Mucosa of descending colon (tissue), 3 donors: ENCODE results near the gene LRRC49. TPM values are rescaled to one million over a fixed set of nuclear protein-coding genes. Genes with fewer than 3 reads are reported as not detected.
"Not testable (repeated sequence)": the region's sequence is repeated elsewhere in the genome, so short reads cannot be mapped to it uniquely, and the experiment has no call there.

Experiments used
- ATAC-seq: fragments of 200-7000 bp; cut with Tn5 transposase; one replicate; pipeline ENCODE4 v1.9.1; 2020; ENCODE audit warnings: mild to moderate bottlenecking, moderate library complexity
- DNase-seq, 3 donors: peaks; one replicate each; pipeline ENCODE4 v3.0.0-alpha.2; 2020
- H3K36me3 ChIP-seq: fragments of 200-600 bp; one replicate; pipeline ENCODE4 v1.8.0; 2021; ENCODE audit warnings: low read depth, mild to moderate bottlenecking
- H3K4me1 ChIP-seq: fragments of 200-600 bp; one replicate; pipeline ENCODE4 v1.8.0; 2021; ENCODE audit warnings: low read depth, mild to moderate bottlenecking
- H3K4me3 ChIP-seq: fragments of 200-600 bp; one replicate; pipeline ENCODE4 v1.8.0; 2021; ENCODE audit warnings: mild to moderate bottlenecking
- H3K9me3 ChIP-seq: fragments of 200-600 bp; one replicate; pipeline ENCODE4 v1.8.0; 2021; ENCODE audit warnings: mild to moderate bottlenecking
- intact Hi-C, 2 donors: fragments of 100-400 bp; cut with DNase I in 1 of 2; cut with micrococcal nuclease in 1 of 2; formaldehyde crosslinking; loops; one replicate each; pipeline versions ENCODE4 v1.11.0 to v1.11.1; 2022; cut with DNase I, micrococcal nuclease
- total RNA-seq, 3 donors: library from RNA; stranded (reverse); fragmentation: NEBNext Ultra II Directional in 2 of 3; extraction: Animal tissue kit (Norgen Biotek cat#: 25700) in 2 of 3; gene quantifications; one replicate each; pipeline versions ENCODE4 v1.2.1 to v1.2.4, GENCODE V29; 2021 to 2023
- TF ChIP-seq, protein P1 (sequence below): fragments of 200-600 bp; IDR thresholded peaks from one replicate; pipeline ENCODE4 v1.8.0; 2022; ENCODE audit warnings: antibody characterized with exemption, mild to moderate bottlenecking
- donor health status: DM: no; HTN: no; CAD: no; lungs with moderate emphysema.
- donor health status: DM: no; HTN: no; CAD: no.
- donor health status: DM: no; HTN: yes; CAD: no.

Gene LRRC49
- total RNA-seq, 3 donors from 2014 or later = 2.7 to 5.7 (median 4.7) TPM

DNA sequence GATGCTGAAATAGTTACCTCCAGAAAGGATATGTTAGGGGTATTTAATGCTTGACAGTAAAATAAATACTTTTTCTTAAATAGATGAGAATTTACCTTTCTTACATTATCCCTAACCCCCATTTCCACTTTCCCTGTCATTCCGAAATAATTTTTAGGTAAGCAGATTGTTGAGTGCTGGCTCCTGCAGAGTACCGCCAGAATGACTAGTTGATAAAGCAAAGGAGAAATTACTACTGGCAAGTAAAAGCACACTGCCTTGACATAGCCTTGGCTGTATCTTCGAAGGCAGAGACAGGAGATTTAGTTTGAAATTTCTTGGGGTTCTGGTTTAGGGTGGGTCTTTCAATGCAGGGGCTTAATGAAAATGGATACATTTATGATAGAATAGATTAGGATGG lies 40.8 kb downstream of the LRRC49 start:
- no peak for DNase-seq
- Histone ChIP-seq H3K9me3 (no peaks in the 10 kb centered on the region), H3K4me1 (no peaks in the 10 kb centered on the region), H3K36me3 (no peaks in the 10 kb centered on the region), H3K4me3 (no peak overlapping the region)
- intact Hi-C loops = no loop called here
- ATAC-seq = no peak
- TF ChIP-seq, protein P1, sequence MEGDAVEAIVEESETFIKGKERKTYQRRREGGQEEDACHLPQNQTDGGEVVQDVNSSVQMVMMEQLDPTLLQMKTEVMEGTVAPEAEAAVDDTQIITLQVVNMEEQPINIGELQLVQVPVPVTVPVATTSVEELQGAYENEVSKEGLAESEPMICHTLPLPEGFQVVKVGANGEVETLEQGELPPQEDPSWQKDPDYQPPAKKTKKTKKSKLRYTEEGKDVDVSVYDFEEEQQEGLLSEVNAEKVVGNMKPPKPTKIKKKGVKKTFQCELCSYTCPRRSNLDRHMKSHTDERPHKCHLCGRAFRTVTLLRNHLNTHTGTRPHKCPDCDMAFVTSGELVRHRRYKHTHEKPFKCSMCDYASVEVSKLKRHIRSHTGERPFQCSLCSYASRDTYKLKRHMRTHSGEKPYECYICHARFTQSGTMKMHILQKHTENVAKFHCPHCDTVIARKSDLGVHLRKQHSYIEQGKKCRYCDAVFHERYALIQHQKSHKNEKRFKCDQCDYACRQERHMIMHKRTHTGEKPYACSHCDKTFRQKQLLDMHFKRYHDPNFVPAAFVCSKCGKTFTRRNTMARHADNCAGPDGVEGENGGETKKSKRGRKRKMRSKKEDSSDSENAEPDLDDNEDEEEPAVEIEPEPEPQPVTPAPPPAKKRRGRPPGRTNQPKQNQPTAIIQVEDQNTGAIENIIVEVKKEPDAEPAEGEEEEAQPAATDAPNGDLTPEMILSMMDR = no peak

DNA sequence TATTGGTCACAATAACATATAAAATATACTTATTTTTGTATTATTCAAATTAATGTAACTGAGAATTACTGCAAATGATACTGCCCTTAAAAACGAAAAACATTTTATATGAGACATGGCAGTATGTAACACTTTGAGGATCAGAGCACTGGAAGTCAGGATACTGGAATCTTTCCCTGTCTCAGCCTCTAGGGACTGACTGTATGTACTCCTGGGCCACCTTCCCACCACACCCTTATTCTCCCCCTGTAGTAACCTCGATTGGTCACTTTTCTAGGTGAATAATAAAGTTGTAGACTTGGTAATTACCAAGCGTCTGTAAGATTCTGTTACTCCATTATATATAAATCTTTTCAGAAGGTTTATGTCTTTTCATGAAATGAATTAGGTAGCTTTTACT lies 43.0 kb downstream of the LRRC49 start:
- H3K4me1 ChIP-seq = no peaks in the 10 kb centered on the region
- H3K4me3 ChIP-seq = no peak overlapping the region
- no peaks in the 10 kb centered on the region for H3K9me3 ChIP-seq
- ATAC-seq (no peak), DNase-seq (no peak)
- TF ChIP-seq, protein P1 = no peak
- intact Hi-C loops = no loop called here
- no peaks in the 10 kb centered on the region for H3K36me3 ChIP-seq

DNA sequence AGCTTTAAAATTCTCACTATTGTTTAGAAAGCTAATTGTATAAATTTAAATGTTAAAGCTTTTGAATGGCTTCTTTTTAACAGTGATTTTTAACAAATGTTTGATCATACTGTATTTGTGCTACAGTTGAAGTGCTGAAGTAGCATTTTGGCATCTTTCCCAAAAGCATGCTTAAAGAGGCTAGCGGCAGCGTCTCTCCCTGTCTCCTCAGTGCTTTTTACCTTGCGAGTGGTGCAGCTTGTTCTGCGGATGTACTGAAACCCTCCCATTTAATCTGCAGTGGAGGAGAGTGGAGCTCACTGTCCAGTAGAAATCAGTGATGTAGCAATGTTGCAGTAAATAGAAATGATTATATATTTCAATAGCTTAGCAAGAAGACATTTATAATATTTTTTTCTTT lies 43.7 kb downstream of the LRRC49 start:
- TF ChIP-seq, protein P1 = no peak
- Histone ChIP-seq H3K4me3 (no peak overlapping the region), H3K4me1 (no peaks in the 10 kb centered on the region), H3K36me3 (no peaks in the 10 kb centered on the region), H3K9me3 (no peaks in the 10 kb centered on the region)
- no peak for DNase-seq
- ATAC-seq = no peak
- intact Hi-C loops = no loop called here

DNA sequence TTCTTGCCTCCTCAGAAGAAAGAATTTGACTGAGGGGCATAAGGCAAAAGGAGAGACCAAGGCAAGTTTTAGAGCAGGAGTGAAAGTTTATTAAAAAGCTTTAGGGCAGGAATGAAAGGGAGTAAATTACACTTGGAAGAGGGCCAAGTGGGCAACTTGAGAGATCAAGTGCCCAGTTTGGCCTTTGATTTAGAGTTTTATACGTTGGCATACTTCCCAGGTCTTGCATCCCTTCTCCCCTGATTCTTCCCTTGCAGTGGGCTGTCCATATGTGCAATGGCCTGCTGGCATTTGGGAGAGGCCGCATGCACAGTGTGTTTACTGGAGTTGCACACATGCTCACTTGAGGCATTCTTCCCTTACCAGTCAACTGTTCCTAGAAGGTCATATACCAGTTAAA lies 50.7 kb downstream of the LRRC49 start:
- peak in 1 of 3 donors; percentile 1 for DNase-seq
- ATAC-seq, intact Hi-C loops, H3K9me3 ChIP-seq, H3K4me3 ChIP-seq, H3K36me3 ChIP-seq, H3K4me1 ChIP-seq: not testable (repeated sequence)

DNA sequence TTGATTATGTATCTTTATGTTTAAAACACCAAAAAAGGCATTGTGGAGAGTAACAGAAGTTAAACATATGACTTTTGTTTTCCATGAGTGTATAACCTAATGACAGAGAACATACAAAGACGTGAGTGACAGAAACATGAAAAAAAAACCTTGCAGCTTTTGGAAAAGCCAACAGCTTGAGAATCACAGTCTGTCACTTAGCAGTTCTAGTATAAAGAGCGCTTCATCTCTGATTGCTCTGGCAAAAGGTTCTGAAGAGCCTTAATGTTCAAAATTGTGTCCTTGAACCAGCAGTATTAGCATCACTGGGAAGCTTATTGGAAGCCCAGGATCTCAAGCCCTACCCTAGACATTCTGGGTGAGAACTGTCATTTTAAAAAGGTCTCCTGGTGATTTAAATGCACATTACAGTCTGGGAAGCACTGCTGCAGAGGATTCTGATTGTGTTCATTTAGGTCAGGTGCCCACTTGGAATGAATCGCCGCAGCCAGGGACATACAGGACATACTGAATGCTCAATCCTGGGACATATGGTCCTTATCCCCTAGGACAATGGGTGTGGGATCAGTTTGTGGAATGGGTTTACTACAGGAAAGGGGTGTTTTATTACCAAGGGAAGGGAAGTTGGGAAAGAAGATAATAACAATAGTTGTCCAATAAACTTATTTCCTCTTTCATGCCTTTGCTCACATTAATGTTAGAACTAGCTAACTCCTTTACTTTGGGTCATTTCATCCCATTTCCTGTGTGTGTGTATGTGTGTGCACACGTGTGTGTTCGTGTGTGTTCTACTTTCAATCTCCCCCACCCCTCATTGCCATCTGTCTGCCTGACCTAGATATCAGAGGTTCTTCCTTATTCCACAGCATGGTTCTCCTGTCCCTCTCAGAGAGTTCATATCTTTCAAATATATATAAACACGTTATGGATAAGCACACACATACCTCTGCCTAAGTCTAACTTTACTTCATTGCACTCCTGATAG lies 55.0 kb downstream of the LRRC49 start:
- peaks cover 5% of the 10 kb centered on the region for H3K9me3 ChIP-seq
- no peaks in the 10 kb centered on the region for H3K4me1 ChIP-seq
- TF ChIP-seq, protein P1 = no peak
- no peak for ATAC-seq
- no peak overlapping the region for H3K4me3 ChIP-seq
- H3K36me3 ChIP-seq = no peaks in the 10 kb centered on the region
- DNase-seq = no peak
- intact Hi-C loops = no loop called here

DNA sequence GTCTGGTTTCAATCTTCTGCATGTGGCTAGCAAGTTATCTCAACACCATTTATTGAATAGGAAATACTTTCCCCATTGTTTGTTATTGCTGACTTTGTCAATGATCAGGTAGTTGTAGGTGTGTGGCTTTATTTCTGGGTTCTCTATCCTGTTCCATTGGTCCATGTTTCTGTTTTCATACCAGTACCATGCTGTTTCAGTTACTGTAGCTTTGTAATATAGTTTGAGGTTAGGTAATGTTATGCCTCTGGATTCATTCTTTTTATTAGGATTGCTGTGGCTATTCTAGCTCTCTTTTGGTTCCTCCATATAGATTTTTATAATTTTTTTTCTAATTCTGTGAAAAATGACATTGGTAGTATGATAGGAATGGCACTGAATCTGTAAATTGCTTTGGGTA lies 58.3 kb downstream of the LRRC49 start:
- DNase-seq = no peak
- no peaks in the 10 kb centered on the region for H3K36me3 ChIP-seq
- H3K4me3 ChIP-seq = no peak overlapping the region
- no peaks in the 10 kb centered on the region for H3K4me1 ChIP-seq
- TF ChIP-seq, protein P1 = no peak
- ATAC-seq = no peak
- intact Hi-C loops = no loop called here
- H3K9me3 ChIP-seq = peaks cover 5% of the 10 kb centered on the region
